H1 (cell line): Measurements from ENCODE around the gene GTSE1. TPM values are rescaled to one million over a fixed set of nuclear protein-coding genes. Genes with fewer than 3 reads are reported as not detected.

Source experiments
- CTCF ChIA-PET: fragments of 300-600 bp; sonication (Branson Sonifier 250); formaldehyde crosslinking; loops from one replicate; lab custom pipeline; 2021; ENCODE audit not compliant: partially characterized antibody; lab: Charles Lee
- POLR2A ChIA-PET: fragments of 300-600 bp; sonication (Branson Sonifier 250); formaldehyde crosslinking; loops from one replicate; lab custom pipeline; 2021; ENCODE audit warnings: inconsistent platforms; ENCODE audit not compliant: partially characterized antibody; lab: Charles Lee
- DNase-seq, 2 experiments: peaks; one replicate each; pipeline versions ENCODE4 v3.0.0 to v3.0.0-alpha.2; 2010 to 2022; ENCODE audit warnings: low spot score in 2 of 2, low read depth in 1 of 2, mixed read lengths in 1 of 2
- FAIRE-seq: peaks from 2 replicates; lab custom pipeline; 2011; peaks lifted over from hg19 to GRCh38; lab: Jason Lieb, UNC
- H2AFZ ChIP-seq: 2 replicates; pipeline ENCODE4 v1.8.1; 2012; ENCODE audit warnings: low read length, inconsistent platforms
- H2AK5ac ChIP-seq: 2 replicates; pipeline ENCODE4 v1.6.1; 2013; ENCODE audit warnings: low read depth, low read length
- H2BK120ac ChIP-seq: replicated peaks from 2 replicates; pipeline ENCODE3; 2013; ENCODE audit warnings: low read depth, low read length, inconsistent platforms
- H2BK12ac ChIP-seq: 2 replicates; pipeline ENCODE4 v1.6.1; 2013; ENCODE audit warnings: low read depth, low read length
- H2BK15ac ChIP-seq: 2 replicates; pipeline ENCODE4 v1.6.1; 2013; ENCODE audit warnings: low read length
- H2BK20ac ChIP-seq: 2 replicates; pipeline ENCODE4 v1.6.1; 2013; ENCODE audit warnings: low read length
- H2BK5ac ChIP-seq: 2 replicates; pipeline ENCODE4 v1.6.1; 2013; ENCODE audit warnings: low read depth, low read length
- H3K14ac ChIP-seq: 2 replicates; pipeline ENCODE4 v1.6.1; 2013; ENCODE audit warnings: inconsistent platforms; ENCODE audit not compliant: insufficient read length
- H3K18ac ChIP-seq: 2 replicates; pipeline ENCODE4 v1.6.1; 2013; ENCODE audit warnings: low read length; ENCODE audit errors: extremely low read depth
- H3K23ac ChIP-seq: 2 replicates; pipeline ENCODE4 v1.6.1; 2013; ENCODE audit warnings: inconsistent platforms; ENCODE audit not compliant: insufficient read length
- H3K23me2 ChIP-seq: 2 replicates; pipeline ENCODE4 v1.6.1; 2013; ENCODE audit warnings: low read depth, low read length
- H3K27ac ChIP-seq: 2 replicates; pipeline ENCODE4 v1.6.1; 2011; ENCODE audit warnings: low read depth, low read length, inconsistent platforms
- H3K27me3 ChIP-seq, 4 experiments: replicated peaks in 1 of 4; 1 replicate in 1 of 4; 2 replicates in 3 of 4; pipeline versions ENCODE4 v1.6.1 to v1.8.1; 2011 to 2013; ENCODE audit warnings: low read length in 3 of 4, mild to moderate bottlenecking in 3 of 4, inconsistent platforms in 2 of 4, mixed read lengths in 2 of 4, moderate library complexity in 1 of 4; ENCODE audit not compliant: control insufficient read depth in 3 of 4, insufficient read depth in 3 of 4; ENCODE audit errors: extremely low read depth in 1 of 4
- H3K36me3 ChIP-seq, 4 experiments: 2 replicates each; pipeline versions ENCODE4 v1.6.1 to v1.8.1; 2011 to 2013; ENCODE audit warnings: mild to moderate bottlenecking in 4 of 4, low read length in 3 of 4, moderate library complexity in 2 of 4, control low read depth in 1 of 4, inconsistent platforms in 1 of 4; ENCODE audit not compliant: insufficient read depth in 4 of 4, control insufficient read depth in 2 of 4
- H3K4ac ChIP-seq: replicated peaks from 2 replicates; pipeline ENCODE3; 2013; ENCODE audit warnings: low read length, low read depth, mixed read lengths, inconsistent platforms; ENCODE audit not compliant: insufficient read length
- H3K4me1 ChIP-seq, 4 experiments: replicated peaks in 1 of 4; 1 replicate in 1 of 4; 2 replicates in 3 of 4; pipeline versions ENCODE4 v1.6.1 to v1.8.1; 2011 to 2013; ENCODE audit warnings: low read length in 3 of 4, inconsistent platforms in 2 of 4, mixed read lengths in 1 of 4; ENCODE audit not compliant: insufficient read depth in 4 of 4, control insufficient read depth in 3 of 4
- H3K4me2 ChIP-seq, 2 experiments: 2 replicates each; pipeline versions ENCODE4 v1.6.1 to v1.8.1; 2011 to 2013; ENCODE audit warnings: low read depth in 2 of 2, low read length in 2 of 2, control low read depth in 1 of 2, inconsistent platforms in 1 of 2, mild to moderate bottlenecking in 1 of 2; ENCODE audit not compliant: insufficient read depth in 1 of 2
- H3K4me3 ChIP-seq, 4 experiments: fragments of 200-600, 300-600 bp in 1 of 4; sonication (generic), shearing (Covaris generic), sonication (Bioruptor Twin) in 1 of 4; 2 replicates each; pipeline versions ENCODE4 v1.5.1 to v1.8.1; 2011 to 2016; ENCODE audit warnings: low read length in 4 of 4, low read depth in 3 of 4, control low read depth in 2 of 4, inconsistent platforms in 2 of 4, mild to moderate bottlenecking in 2 of 4, mixed read lengths in 1 of 4, moderate library complexity in 1 of 4; ENCODE audit not compliant: insufficient read depth in 2 of 4; ENCODE audit errors: extremely low read depth in 1 of 4
- H3K56ac ChIP-seq: replicated peaks from 2 replicates; pipeline ENCODE3; 2013; ENCODE audit warnings: low read depth, mild to moderate bottlenecking, mixed read lengths, low read length, inconsistent platforms; ENCODE audit not compliant: insufficient read length
- H3K79me1 ChIP-seq: 2 replicates; pipeline ENCODE4 v1.6.1; 2013; ENCODE audit warnings: low read depth, low read length, control low read depth
- H3K79me2 ChIP-seq, 2 experiments: 2 replicates each; pipeline versions ENCODE4 v1.6.1 to v1.8.1; 2012 to 2013; ENCODE audit warnings: low read length in 2 of 2, mild to moderate bottlenecking in 2 of 2, inconsistent platforms in 1 of 2; ENCODE audit not compliant: insufficient read depth in 2 of 2, control insufficient read depth in 1 of 2
- H3K9ac ChIP-seq, 4 experiments: replicated peaks in 1 of 4; 1 replicate in 1 of 4; 2 replicates in 3 of 4; pipeline versions ENCODE4 v1.6.1 to v1.8.1; 2011 to 2013; ENCODE audit warnings: low read depth in 3 of 4, low read length in 3 of 4, control low read depth in 2 of 4, mild to moderate bottlenecking in 2 of 4, moderate library complexity in 2 of 4, inconsistent platforms in 1 of 4; ENCODE audit errors: extremely low read depth in 1 of 4
- H3K9me3 ChIP-seq, 2 experiments: 2 replicates each; pipeline versions ENCODE4 v1.6.1 to v1.8.1; 2012 to 2013; ENCODE audit warnings: mild to moderate bottlenecking in 2 of 2, moderate library complexity in 2 of 2, control low read depth in 1 of 2, inconsistent platforms in 1 of 2, low read depth in 1 of 2, low read length in 1 of 2, mixed read lengths in 1 of 2; ENCODE audit not compliant: insufficient read depth in 2 of 2
- H4K20me1 ChIP-seq, 2 experiments: replicated peaks in 1 of 2; 2 replicates each; pipeline versions ENCODE3 to v1.8.1; 2011 to 2013; ENCODE audit warnings: inconsistent platforms in 2 of 2, low read length in 2 of 2, mild to moderate bottlenecking in 1 of 2; ENCODE audit not compliant: insufficient read depth in 2 of 2, control insufficient read depth in 1 of 2
- H4K5ac ChIP-seq: 2 replicates; pipeline ENCODE4 v1.6.1; 2013; ENCODE audit warnings: low read length, low read depth, mixed read lengths, inconsistent platforms; ENCODE audit not compliant: insufficient read length
- H4K8ac ChIP-seq: 2 replicates; pipeline ENCODE4 v1.8.0; 2013; ENCODE audit warnings: mild to moderate bottlenecking, moderate library complexity, low read length, inconsistent platforms; ENCODE audit not compliant: insufficient read depth; ENCODE audit errors: extremely low read depth
- H4K91ac ChIP-seq: replicated peaks from 2 replicates; pipeline ENCODE3; 2013; ENCODE audit warnings: low read length, mixed read lengths, inconsistent platforms; ENCODE audit not compliant: insufficient read length
- BRCA1 ChIP-seq: IDR thresholded peaks from 2 replicates; pipeline ENCODE4 v1.6.1; 2012; ENCODE audit warnings: low read depth, low read length, improper control_type of control experiment
- SP4 ChIP-seq: IDR thresholded peaks from 2 replicates; pipeline ENCODE4 v1.6.1; 2012; ENCODE audit warnings: low read length, inconsistent platforms
- WGBS, 2 experiments: shearing (Covaris generic) in 1 of 2; methylation state at CpG; one replicate each; pipeline versions ENCODE4 v1.1.6 to v1.1.7; 2013 to 2015; ENCODE audit warnings: low lambda C conversion rate in 2 of 2, mixed read lengths in 2 of 2, inconsistent platforms in 1 of 2, low coverage in 1 of 2, missing lambda C conversion rate in 1 of 2; ENCODE audit not compliant: insufficient replicate concordance in 2 of 2, insufficient coverage in 1 of 2, insufficient read length in 1 of 2; ENCODE audit errors: extremely low coverage in 1 of 2, missing lambda C conversion rate in 1 of 2; 5-methylcytosine and 5-hydroxymethylcytosine counted together
- polyA plus RNA-seq, 7 experiments: library from polyadenylated mRNA; depleted of rRNA in 3 of 7; stranded (reverse) in 5 of 7; unstranded in 2 of 7; fragments of >200 nt in 5 of 7; fragments of 200-250 nt in 2 of 7; gene quantifications; 1 replicate in 5 of 7; 2 replicates in 1 of 7; 4 replicates in 1 of 7; pipeline versions ENCODE4 v1.2.1 to v1.2.3, GENCODE V29; 2011 to 2013; ENCODE audit warnings: missing spikeins in 2 of 7, mixed read lengths in 2 of 7
- total RNA-seq: library from RNA; stranded (reverse); fragmentation: NEBNext Ultra II Directional; extraction: Animal tissue kit (Norgen Biotek cat#: 25700); gene quantifications from 2 replicates; pipeline ENCODE4 v1.2.1, GENCODE V29; 2021

Gene GTSE1
- total and polyA plus RNA-seq, 2 of the 8 experiments (the other 6 are each of a cell fraction or from before 2014, with no cell fraction given), result 17.5 to 38.6 TPM

DNA sequence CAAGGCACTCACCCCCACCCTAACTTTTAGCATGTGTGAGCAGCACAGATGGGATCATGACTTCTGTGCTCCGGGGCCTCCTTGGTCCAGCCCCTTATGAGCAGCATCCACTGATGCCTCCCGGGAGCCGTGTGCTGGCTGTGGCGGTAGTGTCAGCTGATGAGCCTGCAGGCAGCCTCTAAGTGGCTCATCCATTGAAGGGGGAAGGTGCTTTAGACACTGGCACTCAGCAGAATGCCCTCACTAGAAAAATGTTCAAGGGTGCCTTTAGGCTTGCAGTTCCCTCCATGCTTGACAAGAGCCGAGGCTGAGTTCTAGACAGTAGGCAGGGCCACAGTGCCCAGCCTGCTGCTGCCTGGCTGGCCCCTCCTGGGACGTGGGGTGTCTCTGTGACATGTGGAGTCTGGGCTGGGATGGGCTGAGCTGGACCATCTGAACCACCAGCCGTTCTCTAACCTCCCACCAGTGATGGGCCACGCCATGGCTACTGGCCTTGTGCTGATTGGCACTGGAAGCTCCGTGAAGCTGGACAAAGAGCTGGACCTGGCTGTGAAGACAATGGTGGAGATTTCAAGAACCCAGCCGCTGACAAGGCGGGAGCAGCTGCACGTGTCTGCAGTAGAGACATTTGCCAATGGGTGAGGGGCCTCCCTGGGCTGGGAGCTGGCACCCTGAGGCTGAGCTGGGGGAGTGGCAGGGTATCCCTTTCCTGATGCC, 23.1 kb upstream of the GTSE1 start:
- H3K9ac ChIP-seq, result no peak overlapping the region
- H2AK5ac ChIP-seq, result no peak overlapping the region
- no peak overlapping the region for H3K4me3 ChIP-seq
- H3K23me2 ChIP-seq, result no peaks in the 10 kb centered on the region
- no peak overlapping the region for H2AFZ ChIP-seq
- H2BK15ac ChIP-seq, result no peak overlapping the region
- no peaks in the 10 kb centered on the region for H3K4me1 ChIP-seq
- DNase-seq, result no peak
- H4K5ac ChIP-seq, result no peak overlapping the region
- H3K4me2 ChIP-seq, result no peak overlapping the region
- no peak for FAIRE-seq
- peaks cover 4 to 16% (median 12%) of the 10 kb centered on the region in 4 experiments; a peak in 4 of 8 replicates for H3K36me3 ChIP-seq
- no peak overlapping the region for H4K91ac ChIP-seq
- no peak overlapping the region for H2BK12ac ChIP-seq
- H4K20me1 ChIP-seq, result peaks cover 0 to 5% of the 10 kb centered on the region in 2 experiments
- H3K56ac ChIP-seq, result no peak overlapping the region
- no peak overlapping the region for H2BK120ac ChIP-seq
- H3K9me3 ChIP-seq, result no peaks in the 10 kb centered on the region
- H3K79me2 ChIP-seq, result no peaks in the 10 kb centered on the region
- H3K18ac ChIP-seq, result no peak overlapping the region
- ChIA-PET POLR2A (interaction anchor here (1.0 kb wide), 1 partner anchor 22 kb away, joined by 3 read pairs; no protein-coding TSS in a partner anchor), CTCF (no interaction called here)
- H3K79me1 ChIP-seq, result peaks cover 3% of the 10 kb centered on the region; the same call in 1 of the 2 replicates
- no peak overlapping the region for H3K23ac ChIP-seq
- no peak overlapping the region for H2BK5ac ChIP-seq
- no peak overlapping the region for H3K27ac ChIP-seq
- WGBS, 2 experiments, result 95% methylated on average over 12 of the region's 12 CpGs; no CpG with 5 or more reads in 1 of the 2 experiments
- H2BK20ac ChIP-seq, result no peak overlapping the region
- H4K8ac ChIP-seq, result no peak overlapping the region
- no peak overlapping the region for H3K14ac ChIP-seq
- no peak overlapping the region for H3K4ac ChIP-seq
- no peaks in the 10 kb centered on the region for H3K27me3 ChIP-seq
- TF ChIP-seq BRCA1 (no peak), SP4 (no peak)
